ENCODE measurements around the gene STKLD1.

Gene STKLD1

DNA sequence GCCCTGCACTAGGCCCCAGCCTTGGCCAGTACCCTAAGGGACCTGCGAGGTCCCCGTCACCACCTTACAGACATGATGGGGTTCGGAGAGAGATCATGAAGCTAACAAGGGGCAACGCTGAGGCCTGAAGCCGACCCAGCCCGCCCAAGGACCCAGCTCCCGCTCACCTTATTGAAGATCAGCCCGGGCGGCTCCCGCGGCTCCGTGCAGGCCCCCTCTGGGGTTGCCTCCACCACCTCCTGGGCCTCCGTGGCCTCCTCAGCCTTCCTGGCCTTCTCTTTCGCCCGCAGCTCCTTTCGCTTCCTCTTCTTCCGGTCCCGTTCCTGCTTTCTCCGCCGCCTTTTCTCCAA is 43.8 kb upstream of the STKLD1 start:
- H3K9me3 ChIP-seq (replicated peaks; ENCODE audit: insufficient read depth, low read length), result no peaks in the 10 kb centered on the region
- H4K20me1 ChIP-seq (ENCODE audit: insufficient read depth, low read length), result no peaks in the 10 kb centered on the region
- no peak for DNase-seq
- H3K4me3 ChIP-seq (ENCODE audit: low read length), result no peak overlapping the region
- TF ChIP-seq, protein P1, sequence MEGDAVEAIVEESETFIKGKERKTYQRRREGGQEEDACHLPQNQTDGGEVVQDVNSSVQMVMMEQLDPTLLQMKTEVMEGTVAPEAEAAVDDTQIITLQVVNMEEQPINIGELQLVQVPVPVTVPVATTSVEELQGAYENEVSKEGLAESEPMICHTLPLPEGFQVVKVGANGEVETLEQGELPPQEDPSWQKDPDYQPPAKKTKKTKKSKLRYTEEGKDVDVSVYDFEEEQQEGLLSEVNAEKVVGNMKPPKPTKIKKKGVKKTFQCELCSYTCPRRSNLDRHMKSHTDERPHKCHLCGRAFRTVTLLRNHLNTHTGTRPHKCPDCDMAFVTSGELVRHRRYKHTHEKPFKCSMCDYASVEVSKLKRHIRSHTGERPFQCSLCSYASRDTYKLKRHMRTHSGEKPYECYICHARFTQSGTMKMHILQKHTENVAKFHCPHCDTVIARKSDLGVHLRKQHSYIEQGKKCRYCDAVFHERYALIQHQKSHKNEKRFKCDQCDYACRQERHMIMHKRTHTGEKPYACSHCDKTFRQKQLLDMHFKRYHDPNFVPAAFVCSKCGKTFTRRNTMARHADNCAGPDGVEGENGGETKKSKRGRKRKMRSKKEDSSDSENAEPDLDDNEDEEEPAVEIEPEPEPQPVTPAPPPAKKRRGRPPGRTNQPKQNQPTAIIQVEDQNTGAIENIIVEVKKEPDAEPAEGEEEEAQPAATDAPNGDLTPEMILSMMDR (IDR thresholded peaks at IDR 0.05; ENCODE audit: low read length), result no peak
- TF ChIP-seq EZH2 (optimal IDR thresholded peaks at IDR 0.05; ENCODE audit: low read depth, low read length), result no peak
- TF ChIP-seq EZH2phosphoT487 (IDR thresholded peaks at IDR 0.05; ENCODE audit: low read length), result no peak
- H3K4me1 ChIP-seq (ENCODE audit: low read length), result 0 out of 2 replicates have a peak, but pooled peaks cover 4% of the 10 kb centered on the region
- peaks cover 19% of the 10 kb centered on the region for H3K79me2 ChIP-seq (ENCODE audit: low read length)
- no peak overlapping the region for H2AFZ ChIP-seq (ENCODE audit: low read length)
- H3K36me3 ChIP-seq (replicated peaks; ENCODE audit: insufficient read depth, low read length), result peaks cover 13% of the 10 kb centered on the region
- H3K27me3 ChIP-seq (replicated peaks; ENCODE audit: insufficient read depth, low read length), result peaks cover 7% of the 10 kb centered on the region
- no peak overlapping the region for H3K9ac ChIP-seq (ENCODE audit: low read length)
- no peak overlapping the region for H3K4me2 ChIP-seq (ENCODE audit: low read depth, low read length)
- H3K9me2 ChIP-seq (replicated peaks; ENCODE audit: insufficient read depth, low read length), result no peaks in the 10 kb centered on the region
- H3F3A ChIP-seq (ENCODE audit: insufficient read depth, low read length), result peaks cover 6% of the 10 kb centered on the region; the same call in 1 of the 2 replicates
- no peak overlapping the region for H3K27ac ChIP-seq (ENCODE audit: low read length)

DNA sequence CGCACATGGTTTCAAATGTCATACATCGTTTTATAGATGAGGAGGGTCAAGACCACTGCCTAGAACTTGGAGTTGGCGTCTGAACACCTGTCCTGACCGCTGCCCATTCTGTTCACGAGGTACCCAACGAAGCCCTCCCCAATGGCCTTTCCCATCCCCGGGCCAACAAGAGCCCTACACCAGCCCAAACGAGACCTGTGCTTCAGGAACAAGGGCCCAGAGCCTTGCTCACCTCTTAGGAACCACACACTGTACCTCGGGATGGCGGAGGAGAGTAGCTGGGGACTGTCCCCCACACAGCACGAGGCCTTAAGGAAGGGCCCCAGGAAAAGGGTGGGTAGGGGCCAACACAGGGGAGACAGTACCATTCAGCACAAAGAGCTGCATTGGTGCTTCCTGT is 43.2 kb upstream of the STKLD1 start:
- Histone ChIP-seq H3K36me3 (replicated peaks; ENCODE audit: insufficient read depth, low read length) (peaks cover 13% of the 10 kb centered on the region), H3K4me2 (ENCODE audit: low read depth, low read length) (no peak overlapping the region), H3F3A (ENCODE audit: insufficient read depth, low read length) (peaks cover 10% of the 10 kb centered on the region; the same call in 1 of the 2 replicates), H3K27ac (ENCODE audit: low read length) (no peak overlapping the region), H3K9ac (ENCODE audit: low read length) (no peak overlapping the region), H3K9me3 (replicated peaks; ENCODE audit: insufficient read depth, low read length) (no peaks in the 10 kb centered on the region), H4K20me1 (ENCODE audit: insufficient read depth, low read length) (no peaks in the 10 kb centered on the region), H3K4me3 (ENCODE audit: low read length) (no peak overlapping the region), H3K27me3 (replicated peaks; ENCODE audit: insufficient read depth, low read length) (0 out of 2 replicates have a peak, but pooled peaks cover under 1% of the 10 kb centered on the region), H3K9me2 (replicated peaks; ENCODE audit: insufficient read depth, low read length) (no peaks in the 10 kb centered on the region), H3K79me2 (ENCODE audit: low read length) (peaks cover 19% of the 10 kb centered on the region), H3K4me1 (ENCODE audit: low read length) (0 out of 2 replicates have a peak, but pooled peaks cover 4% of the 10 kb centered on the region), H2AFZ (ENCODE audit: low read length) (no peak overlapping the region)
- TF ChIP-seq, protein P1 (IDR thresholded peaks at IDR 0.05; ENCODE audit: low read length), result no peak
- no peak for TF ChIP-seq EZH2phosphoT487 (IDR thresholded peaks at IDR 0.05; ENCODE audit: low read length)
- TF ChIP-seq EZH2 (optimal IDR thresholded peaks at IDR 0.05; ENCODE audit: low read depth, low read length), result no peak
- no peak for DNase-seq

DNA sequence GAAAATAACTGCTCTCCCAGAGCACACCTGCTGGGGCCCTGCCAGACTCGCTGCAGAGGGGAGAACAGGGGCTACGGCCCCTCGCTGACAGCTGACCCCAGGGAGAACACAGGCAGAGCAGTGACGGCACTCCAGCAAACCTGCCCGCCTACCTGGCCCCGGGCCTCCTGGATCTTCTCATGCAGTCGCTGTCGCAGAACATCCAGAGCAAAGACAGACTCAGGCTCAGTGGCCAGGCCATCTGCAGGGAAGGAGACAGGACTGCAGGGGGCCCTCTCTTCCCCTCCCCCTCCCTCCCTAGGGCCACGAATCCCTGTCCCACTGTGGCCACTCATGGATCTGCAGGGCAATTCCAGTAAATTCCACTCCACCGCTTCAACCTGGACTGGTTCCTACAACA is 42.6 kb upstream of the STKLD1 start:
- DNase-seq, result no peak
- TF ChIP-seq, protein P1 (IDR thresholded peaks at IDR 0.05; ENCODE audit: low read length), result no peak
- TF ChIP-seq EZH2 (optimal IDR thresholded peaks at IDR 0.05; ENCODE audit: low read depth, low read length) (no peak), EZH2phosphoT487 (IDR thresholded peaks at IDR 0.05; ENCODE audit: low read length) (no peak)
- Histone ChIP-seq H3K4me2 (ENCODE audit: low read depth, low read length) (no peak overlapping the region), H3K4me3 (ENCODE audit: low read length) (no peak overlapping the region), H3K4me1 (ENCODE audit: low read length) (0 out of 2 replicates have a peak, but pooled peaks cover 4% of the 10 kb centered on the region), H3K27me3 (replicated peaks; ENCODE audit: insufficient read depth, low read length) (no peaks in the 10 kb centered on the region), H3K79me2 (ENCODE audit: low read length) (peaks cover 19% of the 10 kb centered on the region), H3K9ac (ENCODE audit: low read length) (no peak overlapping the region), H3K9me3 (replicated peaks; ENCODE audit: insufficient read depth, low read length) (no peaks in the 10 kb centered on the region), H4K20me1 (ENCODE audit: insufficient read depth, low read length) (no peaks in the 10 kb centered on the region), H3K27ac (ENCODE audit: low read length) (no peak overlapping the region), H3K36me3 (replicated peaks; ENCODE audit: insufficient read depth, low read length) (peaks cover 13% of the 10 kb centered on the region), H3F3A (ENCODE audit: insufficient read depth, low read length) (peaks cover 10% of the 10 kb centered on the region; the same call in 1 of the 2 replicates), H3K9me2 (replicated peaks; ENCODE audit: insufficient read depth, low read length) (no peaks in the 10 kb centered on the region), H2AFZ (ENCODE audit: low read length) (no peak overlapping the region)

Data from MM.1S (cell line).